Measurements from ENCODE around the gene LRRC8D. TPM values are rescaled to one million over a fixed set of nuclear protein-coding genes. Genes with fewer than 3 reads are reported as not detected.
"Not testable (repeated sequence)": the region's sequence is repeated elsewhere in the genome, so short reads cannot be mapped to it uniquely, and the experiment has no call there.

Gene LRRC8D
- 43.3 TPM for total RNA-seq (2021; ENCODE audit: unreplicated experiment)
- 28.5 TPM for polyA plus RNA-seq (2012; ENCODE audit: insufficient read length)
- percentile 84 among the genes with signal in this experiment for Bru-seq, nascent RNA
- BruChase-seq, experiment 1, labeled RNA remaining after a 2-hour chase, result percentile 97 among the genes with signal in this experiment
- BruChase-seq, experiment 2, labeled RNA remaining after a 6-hour chase, result percentile 97 among the genes with signal in this experiment
- long read RNA-seq, transcript LRRC8D-201 (3 exons, 3,950 nt), result minor isoform, 14 of 46 reads
- long read RNA-seq, transcript LRRC8D-206 (2 exons, 922 nt), result major isoform, 17 of 46 reads
- long read RNA-seq, partial matches to known transcripts, result 8 of 46 reads
- long read RNA-seq, other reads (novel, unspliced or antisense), result 6 of 46 reads

GRCh38 chr1:89820422-89821321, at the start of gene LRRC8D:
LRRC8D (plus strand) TSS chr1:89821032; CDS start chr1:89933069, 112,037 bp downstream.
- DNase-seq (ENCODE audit: low read depth, low spot score), result no peak
- TF ChIP-seq POLR2AphosphoS5 (IDR thresholded peaks at IDR 0.05; ENCODE audit: low read depth, low read length) (peak; percentile 72), SIN3A (IDR thresholded peaks at IDR 0.05; ENCODE audit: borderline replicate concordance, insufficient read depth, low read depth, low read length) (0 out of 2 replicates have a peak, but pooled peaks have one; percentile 89), TCF7L2 (IDR thresholded peaks at IDR 0.05; ENCODE audit: low read depth, low read length) (no peak), REST (IDR thresholded peaks at IDR 0.05; ENCODE audit: insufficient read depth in 1 of 2, low read depth in 2 of 2, low read length in 1 of 2) (peak in 1 of 2 experiments; percentile 62; a peak in 1 of 4 replicates), CTCF (IDR thresholded peaks at IDR 0.05) (no peak)
- Histone ChIP-seq H3K4me3 (ENCODE audit: low read depth in 2 of 2, low read length in 2 of 2) (peak within 1 kb of the TSS; percentile 66 to 76), H3K36me3 (ENCODE audit: control insufficient read depth, insufficient read depth, low read length) (no peaks in the 10 kb centered on the region), H3K9me3 (ENCODE audit: control insufficient read depth, insufficient read depth, low read depth, low read length) (no peaks in the 10 kb centered on the region), H3K4me1 (ENCODE audit: control insufficient read depth, insufficient read depth, low read length) (peaks cover 24% of the 10 kb centered on the region), H3K27ac (ENCODE audit: low read length) (peak within 1 kb of the TSS; percentile 81), H3K27me3 (ENCODE audit: control insufficient read depth, insufficient read depth, low read length) (no peaks in the 10 kb centered on the region; the same call in 1 of the 2 replicates)
- POLR2A ChIA-PET, result no interaction called here
- in situ Hi-C loops (cut with HindIII; ENCODE audit: low pct_unique_long_range_greater_than_20kb, low sequenced_read_pairs), result no loop called here
- CTCF ChIA-PET, result no interaction called here
- intact Hi-C loops (cut with micrococcal nuclease; ENCODE audit: unreplicated experiment), result no loop called here
- ATAC-seq, result peak; percentile 98
- no TSS peak for BruUV-seq (replicated peaks)

- TF ChIP-seq TCF7L2 (IDR thresholded peaks at IDR 0.05; ENCODE audit: low read depth, low read length) (no peak), POLR2AphosphoS5 (IDR thresholded peaks at IDR 0.05; ENCODE audit: low read depth, low read length) (no peak), SIN3A (IDR thresholded peaks at IDR 0.05; ENCODE audit: borderline replicate concordance, insufficient read depth, low read depth, low read length) (no peak)
- no peaks in the 10 kb centered on the region for H3K9me3 ChIP-seq (ENCODE audit: control insufficient read depth, insufficient read depth, low read depth, low read length)
- ATAC-seq (no peak), DNase-seq (ENCODE audit: low read depth, low spot score) (no peak)
- CTCF ChIA-PET, result no interaction called here
- no peak overlapping the region for H3K27ac ChIP-seq (ENCODE audit: low read length)
- BruUV-seq (replicated peaks), result no TSS peak
- no peaks in the 10 kb centered on the region for H3K4me1 ChIP-seq (ENCODE audit: control insufficient read depth, insufficient read depth, low read length)
- in situ Hi-C loops (cut with HindIII; ENCODE audit: low pct_unique_long_range_greater_than_20kb, low sequenced_read_pairs) (no loop called here), intact Hi-C loops (cut with micrococcal nuclease; ENCODE audit: unreplicated experiment) (loop anchor here (5.0 kb wide), 1 partner anchor 770 kb away; no protein-coding TSS in a partner anchor)
- H3K27me3 ChIP-seq (ENCODE audit: control insufficient read depth, insufficient read depth, low read length), result peaks cover 20% of the 10 kb centered on the region
- H3K4me3 ChIP-seq (ENCODE audit: low read depth in 2 of 2, low read length in 2 of 2), result no peak overlapping the region
- H3K36me3 ChIP-seq (ENCODE audit: control insufficient read depth, insufficient read depth, low read length), result no peaks in the 10 kb centered on the region
- POLR2A ChIA-PET, result no interaction called here
Measured at GRCh38 chr1:89771991-89772560, 48.8 kb upstream of the LRRC8D start.

- intact Hi-C loops (cut with micrococcal nuclease; ENCODE audit: unreplicated experiment); H3K27ac ChIP-seq (ENCODE audit: low read length); H3K4me1 ChIP-seq (ENCODE audit: control insufficient read depth, insufficient read depth, low read length); H3K27me3 ChIP-seq (ENCODE audit: control insufficient read depth, insufficient read depth, low read length); H3K9me3 ChIP-seq (ENCODE audit: control insufficient read depth, insufficient read depth, low read depth, low read length); BruUV-seq (replicated peaks); in situ Hi-C loops (cut with HindIII; ENCODE audit: low pct_unique_long_range_greater_than_20kb, low sequenced_read_pairs); H3K4me3 ChIP-seq (ENCODE audit: low read depth in 2 of 2, low read length in 2 of 2); POLR2A ChIA-PET; ATAC-seq; DNase-seq (ENCODE audit: low read depth, low spot score); H3K36me3 ChIP-seq (ENCODE audit: control insufficient read depth, insufficient read depth, low read length): not testable (repeated sequence)
- CTCF ChIA-PET, result interaction anchor here (0.7 kb wide), 1 partner anchor 49 kb away, joined by 10 read pairs; no protein-coding TSS in a partner anchor
Measured at GRCh38 chr1:89776104-89776503, 44.7 kb upstream of the LRRC8D start.

GRCh38 chr1:89777271-89777670, 43.6 kb upstream of the LRRC8D start:
- POLR2A ChIA-PET; H3K4me1 ChIP-seq (ENCODE audit: control insufficient read depth, insufficient read depth, low read length); H3K27me3 ChIP-seq (ENCODE audit: control insufficient read depth, insufficient read depth, low read length); H3K4me3 ChIP-seq (ENCODE audit: low read depth in 2 of 2, low read length in 2 of 2); CTCF ChIA-PET; H3K27ac ChIP-seq (ENCODE audit: low read length); H3K36me3 ChIP-seq (ENCODE audit: control insufficient read depth, insufficient read depth, low read length); ATAC-seq; in situ Hi-C loops (cut with HindIII; ENCODE audit: low pct_unique_long_range_greater_than_20kb, low sequenced_read_pairs); H3K9me3 ChIP-seq (ENCODE audit: control insufficient read depth, insufficient read depth, low read depth, low read length); DNase-seq (ENCODE audit: low read depth, low spot score); BruUV-seq (replicated peaks); intact Hi-C loops (cut with micrococcal nuclease; ENCODE audit: unreplicated experiment): not testable (repeated sequence)

Measured in Panc1 (cell line).